HG03175 (cell line): ENCODE measurements around the gene INTS6L.
"Not testable (repeated sequence)": the region's sequence is repeated elsewhere in the genome, so short reads cannot be mapped to it uniquely, and the experiment has no call there.

Source experiments
- ATAC-seq: cut with Tn5 transposase; IDR thresholded peaks from one replicate; pipeline ENCODE4 v1.9.1; 2021; ENCODE audit warnings: mild to moderate bottlenecking, moderate library complexity; ENCODE audit not compliant: unreplicated experiment

Gene INTS6L

DNA sequence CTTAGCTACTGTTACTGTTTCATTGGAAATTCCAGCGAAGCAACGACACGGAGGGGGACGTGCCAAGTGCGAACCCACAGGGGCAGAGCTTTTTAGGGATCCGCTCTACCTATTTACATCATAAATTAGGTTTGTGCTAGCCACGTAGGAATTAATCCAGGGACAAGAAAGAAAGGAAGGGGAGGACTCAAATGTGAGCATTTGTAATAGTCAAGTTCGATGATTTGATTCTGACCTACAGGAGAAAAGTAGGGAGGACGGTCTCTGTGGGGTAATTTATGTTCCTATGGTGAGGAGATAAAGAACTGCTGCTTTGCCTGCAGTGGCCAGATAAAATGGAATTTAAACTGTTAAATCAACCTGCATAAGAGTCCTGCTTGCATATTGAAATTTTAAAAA is 1.7 kb downstream of the INTS6L start:
- no peak for ATAC-seq

DNA sequence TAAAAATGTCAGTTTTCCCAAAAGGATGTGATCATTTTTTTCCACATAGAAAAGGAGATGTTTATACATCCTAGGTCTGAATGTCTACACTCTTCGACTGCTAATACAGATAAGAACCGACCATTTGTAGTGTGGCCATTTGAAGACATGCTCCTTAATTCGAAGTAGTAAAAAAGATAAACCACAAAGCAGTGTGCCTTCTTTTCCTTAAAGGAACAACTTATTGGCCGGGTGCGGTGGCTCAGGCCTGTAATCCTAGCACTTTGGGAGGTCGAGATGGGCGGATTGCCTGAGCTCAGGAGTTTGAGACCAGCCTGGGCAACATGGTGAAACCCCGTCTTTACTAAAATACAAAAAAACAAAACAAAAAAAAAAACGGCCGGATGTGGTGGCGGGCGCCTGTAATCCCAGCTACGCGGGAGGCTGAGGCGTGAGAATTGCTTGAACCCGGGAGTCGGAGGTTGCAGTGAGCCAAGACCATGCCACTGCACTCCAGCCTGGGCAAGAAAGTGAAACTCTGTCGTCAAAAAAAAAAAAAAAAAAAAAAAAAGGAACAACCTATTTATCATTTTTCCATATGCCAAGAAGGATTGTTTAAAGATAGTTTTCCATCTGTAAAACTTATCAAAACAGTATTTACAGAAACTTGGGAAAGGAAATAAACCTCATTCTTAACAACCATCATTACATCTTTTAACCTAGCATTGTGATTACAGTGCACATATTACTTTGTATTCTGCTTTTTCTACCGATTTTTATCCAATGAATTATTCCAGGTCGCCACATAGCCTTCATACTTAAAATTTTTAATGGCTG is 2.6 kb downstream of the INTS6L start:
- no peak for ATAC-seq

DNA sequence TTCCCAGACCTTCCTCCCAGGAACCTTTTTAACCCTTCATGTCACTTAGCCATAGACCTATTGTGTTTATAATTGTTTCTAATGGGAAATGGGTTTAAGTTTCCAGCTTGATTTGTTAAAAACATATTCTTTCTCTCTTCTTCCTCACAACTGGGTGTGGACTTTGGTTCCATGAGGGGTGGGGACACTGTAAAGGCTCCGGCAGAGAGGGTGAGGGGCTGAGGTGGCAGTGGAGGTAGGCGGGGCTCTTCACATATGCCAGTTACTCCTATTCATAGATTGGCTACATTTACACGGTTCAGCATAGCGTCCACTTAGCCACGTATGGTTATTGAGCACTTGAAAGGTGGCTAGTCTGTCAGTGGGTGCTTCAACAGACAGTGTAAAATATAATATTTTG is 7.8 kb downstream of the INTS6L start:
- ATAC-seq, result no peak

DNA sequence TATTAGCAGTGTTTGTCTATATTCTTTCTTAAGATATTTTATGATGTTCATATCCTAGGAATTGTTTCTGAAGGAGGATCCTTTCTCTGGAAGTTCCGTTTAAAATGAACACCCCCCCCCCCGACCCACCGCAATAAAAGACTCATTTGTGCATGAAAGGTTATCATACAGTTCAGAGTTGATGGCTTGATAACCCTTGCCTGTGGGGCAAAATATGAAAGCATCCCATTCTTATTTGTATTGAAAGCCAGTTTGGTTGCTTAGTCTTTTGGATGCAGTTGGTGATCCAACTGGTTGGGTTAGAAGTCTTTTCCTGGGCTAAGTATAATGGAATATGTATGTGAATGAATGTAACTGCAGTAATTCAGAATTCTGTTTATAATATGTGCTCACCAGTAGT is 8.3 kb downstream of the INTS6L start:
- ATAC-seq, result no peak

DNA sequence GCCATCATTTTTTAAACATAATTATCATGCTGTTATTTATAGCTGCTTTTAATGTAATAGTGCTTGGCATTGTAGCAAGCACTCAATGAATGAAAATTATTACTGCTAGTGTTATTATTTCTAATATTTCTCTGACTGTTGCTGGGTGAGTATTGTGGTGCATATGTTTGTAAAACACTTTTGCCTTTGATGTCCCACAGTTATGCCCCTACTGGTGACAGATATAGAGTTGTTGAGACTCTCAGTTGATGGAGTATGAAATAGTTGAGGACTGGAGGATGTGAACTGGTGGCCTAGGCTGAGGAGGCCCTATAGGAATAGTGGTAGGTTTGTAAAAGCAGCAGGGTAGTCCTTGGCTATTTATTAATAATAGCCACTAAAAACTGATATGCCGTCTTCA is 9.6 kb downstream of the INTS6L start:
- no peak for ATAC-seq

DNA sequence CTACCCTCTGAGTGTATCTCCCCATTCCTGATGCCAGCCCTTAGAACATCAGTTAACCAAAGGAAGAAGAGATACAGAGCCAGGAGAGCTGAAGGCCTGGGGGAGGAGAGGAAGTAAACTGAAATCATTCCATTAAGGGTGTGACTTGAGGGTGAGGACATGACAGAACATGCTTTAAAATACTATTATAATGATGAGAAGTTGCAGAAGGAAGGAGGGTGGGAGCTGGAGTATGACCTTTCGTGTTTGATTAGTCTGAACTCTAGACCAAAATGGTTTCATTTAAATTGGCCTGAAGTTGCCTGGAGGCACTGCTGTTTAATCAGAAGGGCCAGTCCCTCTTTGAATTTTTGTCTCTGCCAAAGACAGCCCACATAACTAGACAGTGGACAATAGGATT is 11.4 kb downstream of the INTS6L start:
- no peak for ATAC-seq

DNA sequence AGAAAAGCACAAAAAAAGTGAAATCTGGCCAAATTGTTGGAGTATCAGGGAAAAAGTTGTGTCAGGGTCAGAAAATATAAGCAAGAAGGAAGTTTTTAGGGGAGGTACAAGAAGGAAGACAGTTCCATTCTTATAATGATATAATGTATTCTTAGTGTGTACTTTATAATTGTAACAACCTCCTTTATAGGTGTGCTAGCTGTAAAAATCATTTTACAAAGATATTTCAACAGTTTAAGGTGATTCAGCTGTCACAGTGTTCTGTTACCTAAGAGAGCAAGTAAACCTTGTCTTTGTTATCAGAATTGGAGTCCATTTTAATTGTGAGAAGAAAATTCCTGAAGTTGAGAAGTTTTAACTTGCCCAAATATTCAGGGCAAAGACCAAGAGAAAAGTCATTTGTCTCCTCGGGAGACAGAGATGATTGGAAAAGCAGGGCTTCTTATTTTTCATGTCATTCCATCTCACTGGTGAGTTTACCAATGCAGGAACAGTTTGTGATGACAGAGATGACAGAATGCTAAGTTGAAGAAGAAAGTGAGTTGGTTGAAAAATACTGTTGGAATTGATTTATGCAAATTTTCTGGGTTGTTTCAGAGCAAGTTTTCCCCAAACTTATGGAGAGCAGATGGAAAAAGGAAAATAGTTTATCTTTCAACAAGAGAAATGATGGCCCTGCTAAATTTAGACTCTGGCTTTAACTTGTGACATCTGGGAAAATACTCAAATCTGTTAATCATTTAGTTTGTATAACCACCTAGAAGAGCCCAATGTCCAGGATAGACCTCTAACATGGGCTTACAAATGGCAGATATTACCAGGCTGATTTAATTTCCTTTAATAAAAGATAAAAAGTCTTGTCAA is 14.8 kb downstream of the INTS6L start:
- no peak for ATAC-seq

DNA sequence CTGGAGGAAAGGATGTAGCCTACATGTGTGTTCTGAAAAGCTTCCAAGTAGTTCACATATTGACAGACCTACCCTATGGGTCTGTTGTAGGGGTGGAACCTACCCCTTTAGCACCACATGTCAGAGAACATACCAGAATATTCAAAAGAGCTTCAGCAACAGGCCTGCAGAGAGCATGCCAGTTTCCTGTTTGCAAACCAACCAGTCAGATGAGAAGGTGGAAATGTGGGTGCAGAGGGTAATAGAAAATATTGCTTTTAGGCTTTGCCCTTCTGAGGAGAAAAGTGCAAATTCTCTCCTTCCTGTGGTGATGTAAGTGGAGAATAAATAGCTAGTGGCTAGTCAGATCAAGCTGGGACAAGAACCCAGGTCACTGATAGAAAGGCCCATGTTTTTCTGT is 16.4 kb downstream of the INTS6L start:
- no peak for ATAC-seq

DNA sequence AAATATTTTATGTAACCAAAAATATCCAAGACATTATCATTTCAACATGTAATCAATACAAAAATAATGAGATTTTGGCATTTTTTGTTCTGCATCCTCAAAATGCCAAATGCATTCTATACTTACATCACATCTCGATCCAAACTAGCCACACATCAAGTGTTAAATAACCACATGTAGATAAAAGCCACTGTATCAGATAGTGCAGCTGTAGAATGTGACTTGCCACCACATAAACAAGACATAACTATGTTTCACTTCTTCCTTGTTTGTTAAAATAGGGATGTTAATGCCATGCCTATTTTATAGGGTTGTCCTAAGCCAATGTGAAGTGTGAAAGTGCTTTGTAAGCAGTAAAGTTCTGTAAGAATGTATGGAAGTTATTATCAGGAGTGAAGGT is 20.9 kb downstream of the INTS6L start:
- ATAC-seq, result no peak

DNA sequence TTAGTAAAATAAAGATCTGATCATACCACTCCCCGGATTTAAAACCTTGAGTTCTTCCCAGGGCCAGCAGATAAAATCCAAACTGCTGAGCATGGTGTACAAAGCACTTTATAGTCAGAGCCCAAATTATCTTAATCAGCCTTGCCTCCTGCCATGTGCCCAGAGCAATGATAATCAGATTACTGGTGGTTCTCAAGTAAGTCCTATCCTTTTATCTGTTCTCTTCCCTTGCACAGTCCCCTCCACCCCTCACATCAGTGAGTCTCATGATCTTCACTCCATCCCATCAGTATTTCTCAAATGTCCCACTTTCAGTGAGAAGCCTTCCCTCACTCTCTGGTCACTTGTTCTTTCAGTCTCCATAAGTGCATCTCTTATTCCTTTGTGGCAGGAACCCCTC is 22.7 kb downstream of the INTS6L start:
- no peak for ATAC-seq

DNA sequence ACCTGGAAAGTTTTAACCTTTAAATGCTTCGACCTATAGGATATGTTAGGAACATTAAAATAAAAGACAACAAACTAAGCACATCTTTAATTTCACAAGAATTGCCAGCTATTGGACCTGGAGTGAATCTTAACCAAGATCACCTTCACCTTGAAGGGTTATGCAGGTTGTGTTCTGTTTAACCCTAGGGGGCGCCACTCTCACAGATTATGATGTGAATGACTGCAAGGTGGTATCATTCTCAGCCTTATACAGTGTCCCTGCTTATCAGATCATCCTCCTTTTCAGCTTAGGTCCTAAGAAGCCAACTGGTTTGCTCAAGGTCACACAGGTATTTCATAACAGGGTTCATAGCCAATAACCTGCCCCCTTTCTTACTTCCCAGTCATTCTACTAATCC is 23.5 kb downstream of the INTS6L start:
- no peak for ATAC-seq

DNA sequence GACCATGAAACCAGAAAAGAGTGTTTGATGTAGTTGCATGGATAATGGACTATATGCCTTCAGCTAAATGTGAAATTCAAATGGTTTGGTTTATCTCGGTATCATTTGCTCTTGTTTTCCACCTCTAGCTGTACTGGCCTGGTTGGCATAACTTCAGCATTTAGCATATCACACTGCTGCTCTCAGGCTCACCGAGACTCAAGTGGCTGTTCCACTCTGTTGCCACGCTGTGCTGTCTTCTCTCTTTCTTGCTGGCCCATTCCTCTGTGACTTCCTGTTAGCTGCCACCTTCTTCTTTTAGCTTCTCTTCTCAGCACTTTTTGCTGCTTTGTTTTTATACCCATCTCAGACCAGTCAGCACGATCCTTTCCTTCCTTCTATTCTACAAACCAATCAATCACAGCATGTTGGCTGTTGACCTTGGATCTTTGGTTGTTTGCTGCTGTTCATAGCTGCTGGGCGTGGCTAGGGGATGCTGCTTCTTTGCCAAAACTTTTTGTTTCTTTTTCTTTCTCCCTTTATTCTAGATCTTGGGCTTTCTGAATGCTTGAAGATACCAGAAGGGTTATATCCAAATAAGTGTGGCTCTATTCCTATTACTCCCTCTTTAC is 24.0 kb downstream of the INTS6L start:
- ATAC-seq, result no peak

DNA sequence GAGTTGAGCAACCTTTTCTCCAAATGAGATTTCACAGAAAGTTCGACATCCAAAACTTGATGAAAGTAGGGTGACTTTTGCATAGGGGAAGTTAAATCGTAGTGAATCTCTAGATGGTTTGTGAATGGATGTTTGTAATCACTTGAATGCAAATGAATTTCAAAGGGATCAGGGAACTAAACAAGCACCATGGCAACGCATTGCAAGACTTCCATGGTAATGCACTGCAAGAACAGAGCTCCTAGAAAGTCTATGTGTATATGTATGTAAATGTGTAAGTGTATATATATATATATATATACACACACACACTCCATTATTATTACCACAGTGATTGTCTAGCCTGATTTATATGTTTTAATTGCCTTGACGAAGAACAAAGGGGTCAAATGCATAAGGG is 27.3 kb downstream of the INTS6L start:
- ATAC-seq, result no peak

DNA sequence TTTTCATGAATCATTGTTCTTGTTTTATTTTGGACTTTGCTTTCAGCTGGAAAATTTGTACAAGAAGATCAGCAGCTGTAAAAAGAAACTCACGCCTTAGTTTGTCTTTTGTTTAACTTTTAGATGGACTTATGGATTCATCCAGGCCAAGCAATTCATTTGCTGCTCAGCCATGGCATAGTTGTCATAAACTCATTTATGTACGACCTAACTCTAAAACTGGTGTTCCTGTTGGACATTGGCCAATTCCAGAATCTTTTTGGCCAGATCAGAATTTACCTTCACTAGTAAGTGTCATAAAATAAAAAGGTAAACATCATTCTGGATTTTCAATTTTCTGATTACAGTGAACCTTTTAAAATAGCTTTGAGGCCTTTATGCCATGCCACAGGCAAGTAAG is 29.1 kb downstream of the INTS6L start:
- no peak for ATAC-seq

DNA sequence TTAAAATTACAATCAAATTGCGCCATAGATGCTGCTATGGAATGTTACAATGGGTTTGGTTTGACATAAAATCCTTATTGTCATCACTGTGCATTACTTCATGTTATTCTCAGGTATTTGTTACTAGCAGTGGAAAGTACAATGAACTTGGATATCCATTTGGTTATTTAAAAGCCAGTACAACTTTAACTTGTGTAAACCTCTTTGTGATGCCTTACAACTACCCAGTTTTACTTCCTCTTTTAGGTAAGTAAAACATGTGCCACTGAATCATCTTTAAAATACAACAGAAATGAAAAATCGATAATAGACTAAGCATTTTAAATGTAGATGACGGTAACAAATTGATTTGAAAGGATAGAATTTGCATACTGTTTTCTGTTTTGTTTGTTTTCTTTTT is 35.6 kb downstream of the INTS6L start:
- peak; percentile 57 for ATAC-seq

DNA sequence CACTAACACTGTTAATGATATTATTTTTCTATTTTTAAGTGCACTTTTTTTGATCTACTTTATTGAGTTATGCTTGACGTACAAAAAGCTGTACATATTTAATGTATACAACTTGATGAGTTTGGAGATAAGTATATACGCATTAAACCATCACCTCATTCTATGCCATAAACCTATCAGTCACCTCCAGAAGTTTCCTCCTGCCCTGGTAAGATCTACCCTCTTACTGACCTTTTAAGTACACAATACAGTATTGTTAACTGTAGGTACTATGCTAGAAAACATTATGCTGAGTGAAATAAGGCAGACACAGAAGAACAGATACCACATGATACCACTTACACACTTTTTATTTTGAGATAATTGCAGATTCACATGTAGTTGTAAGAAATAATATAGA is 36.9 kb downstream of the INTS6L start:
- ATAC-seq, result no peak

DNA sequence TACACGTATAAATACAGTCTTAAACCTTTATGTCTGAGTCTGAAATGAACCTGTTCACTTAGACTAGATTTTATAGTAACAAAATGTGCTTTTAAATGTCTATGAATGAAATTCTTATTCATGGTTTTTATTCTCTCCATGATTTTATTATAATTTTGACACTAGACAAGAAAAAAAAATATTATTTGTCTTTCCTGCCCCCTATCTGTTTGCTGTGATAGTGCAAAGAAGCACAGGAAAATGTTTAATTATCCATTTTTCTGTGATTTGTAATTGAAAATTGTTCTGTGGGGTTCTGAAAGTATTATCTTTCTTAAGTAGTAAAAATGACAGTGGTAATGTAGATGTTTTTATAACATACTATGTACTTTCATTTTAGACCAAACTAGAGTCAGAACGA is 52.0 kb downstream of the INTS6L start:
- ATAC-seq, result no peak

DNA sequence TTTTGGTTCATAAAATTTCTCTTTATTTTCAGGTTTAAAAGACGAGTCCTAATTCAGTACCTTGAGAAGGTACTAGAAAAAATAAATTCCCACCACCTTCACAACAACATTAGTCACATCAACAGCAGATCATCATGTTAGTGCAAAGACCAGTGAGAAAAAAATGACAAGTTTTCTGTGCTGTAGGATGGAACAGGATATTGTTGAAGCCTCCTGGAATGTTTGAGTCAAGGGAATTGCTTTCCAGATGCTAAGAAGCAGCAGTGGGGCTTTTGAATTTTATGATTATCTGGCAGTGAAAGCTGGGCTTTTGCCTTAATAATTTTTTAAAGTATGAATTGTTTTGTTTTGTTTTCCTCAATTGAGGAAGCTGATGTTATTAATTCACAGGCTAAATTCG is 61.0 kb downstream of the INTS6L start:
- no peak for ATAC-seq

DNA sequence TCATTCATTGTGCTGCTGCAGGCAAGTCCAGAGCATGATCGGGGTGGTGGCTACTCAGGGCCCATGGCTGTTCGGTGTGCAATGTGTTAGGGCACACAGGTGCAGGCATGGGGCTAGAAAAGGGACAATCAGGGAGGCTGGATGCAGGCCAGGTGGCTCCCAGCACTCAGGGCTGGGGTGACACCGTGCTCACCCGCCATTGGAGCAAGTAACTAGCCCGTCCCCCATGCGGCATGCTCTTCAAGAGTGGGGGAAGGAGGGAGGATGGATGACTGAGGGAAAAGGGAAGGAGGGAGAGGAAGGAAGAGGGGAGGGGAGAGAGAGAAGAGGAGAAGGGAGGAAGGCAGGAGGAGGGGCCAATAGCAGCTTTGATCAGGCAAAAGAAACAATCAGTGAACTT is 64.7 kb downstream of the INTS6L start:
- no peak for ATAC-seq

DNA sequence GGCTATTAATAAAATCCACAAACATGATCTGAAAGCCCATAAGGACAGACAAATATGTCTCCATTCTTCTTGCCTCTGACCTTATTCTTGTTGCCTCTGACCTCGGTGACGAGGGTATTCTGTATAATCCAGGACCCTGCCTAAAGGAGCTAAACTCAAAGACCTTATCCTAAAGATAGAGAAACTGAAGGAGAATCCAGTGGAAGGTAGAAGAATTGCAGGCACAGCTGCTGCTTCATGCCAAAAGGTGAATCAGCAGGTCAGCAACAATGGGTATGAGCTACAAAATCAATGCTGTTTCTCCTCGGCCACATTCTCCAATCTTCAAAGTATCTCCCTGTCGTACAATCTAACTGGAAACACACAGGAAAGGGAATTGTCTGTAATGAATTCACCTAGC is 71.4 kb downstream of the INTS6L start:
- no peak for ATAC-seq

DNA sequence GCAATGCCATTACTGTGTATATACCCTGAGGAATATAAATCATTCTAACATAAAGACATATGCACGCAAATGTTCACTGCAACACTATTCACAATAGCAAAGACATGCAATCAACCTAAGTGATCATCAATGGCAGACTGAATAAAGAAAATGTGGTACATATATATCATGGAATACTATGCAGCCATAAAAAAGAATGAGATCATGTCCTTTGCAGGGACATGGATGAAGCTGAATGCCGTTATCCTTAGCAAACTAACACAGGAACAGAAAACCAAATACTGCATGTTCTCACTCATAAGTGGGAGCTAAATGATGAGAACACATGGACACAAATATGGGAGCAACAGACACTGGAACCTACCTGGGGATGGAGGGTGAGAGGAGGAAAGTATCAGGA is 73.6 kb downstream of the INTS6L start:
- ATAC-seq, result not testable (repeated sequence)

DNA sequence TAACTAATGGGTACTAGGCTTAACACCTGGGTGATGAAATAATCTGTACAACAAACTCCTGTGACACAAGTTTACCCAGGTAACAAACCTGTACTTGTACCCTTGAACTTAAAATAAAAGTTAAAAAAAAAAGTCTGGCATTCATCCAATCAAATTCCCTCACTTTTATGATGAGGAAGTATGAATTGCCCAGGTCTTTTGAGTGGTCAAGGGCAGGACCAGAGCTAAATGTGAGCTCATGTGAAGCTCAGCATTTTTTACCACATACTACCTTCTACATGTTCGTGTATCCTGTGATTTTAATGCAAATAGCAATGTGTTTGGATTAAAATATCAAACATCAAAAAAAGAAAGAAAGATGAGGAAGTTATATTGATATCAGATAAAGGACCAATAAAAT is 74.0 kb downstream of the INTS6L start:
- ATAC-seq, result not testable (repeated sequence)
